Left ventricle myocardium inferior (tissue), 1 donor: Measurements from ENCODE around the gene METTL27. TPM values are rescaled to one million over a fixed set of nuclear protein-coding genes. Genes with fewer than 3 reads are reported as not detected.

Experiments used
- DNase-seq: peaks from one replicate; pipeline ENCODE4 v3.0.0-alpha.2; 2020
- H3K27ac ChIP-seq: fragments of 200-600 bp; replicated peaks from 2 replicates; pipeline ENCODE4 v1.8.0; 2021
- H3K27me3 ChIP-seq: fragments of 200-600 bp; 2 replicates; pipeline ENCODE4 v1.8.0; 2021; ENCODE audit warnings: low read depth
- H3K36me3 ChIP-seq: fragments of 200-600 bp; 2 replicates; pipeline ENCODE4 v1.8.0; 2021
- H3K4me1 ChIP-seq: fragments of 200-600 bp; 2 replicates; pipeline ENCODE4 v1.8.0; 2021
- H3K4me3 ChIP-seq: fragments of 200-600 bp; 2 replicates; pipeline ENCODE4 v1.8.0; 2021; ENCODE audit warnings: mild to moderate bottlenecking, moderate library complexity
- H3K9me3 ChIP-seq: fragments of 200-600 bp; replicated peaks from 2 replicates; pipeline ENCODE4 v1.8.0; 2021
- CTCF ChIP-seq: fragments of 200-600 bp; IDR thresholded peaks from 2 replicates; pipeline ENCODE4 v1.8.0; 2021; ENCODE audit warnings: antibody characterized with exemption, mild to moderate bottlenecking, borderline replicate concordance
- intact Hi-C: fragments of 100-400 bp; cut with micrococcal nuclease; formaldehyde crosslinking; loops from one replicate; pipeline ENCODE4 v1.11.0; 2022
- long read RNA-seq: library from polyadenylated mRNA; unstranded; transcript quantifications from one replicate; pipeline ENCODE4 v2.0.0, GENCODE V29; 2021
- total RNA-seq: library from RNA; stranded (reverse); fragmentation: NEBNext Ultra II Directional; extraction: Animal tissue kit (Norgen Biotek cat#: 25700); gene quantifications from one replicate; pipeline ENCODE4 v1.2.1, GENCODE V29; 2021
- donor health status: DM: no; HTN: yes; CAD: no; lungs with severe emphysema.

Gene METTL27
- total RNA-seq, result 0.44 TPM
- long read RNA-seq, result 0 reads

GRCh38 chr7:73842067-73842976 is at the start of gene METTL27:
METTL27 (minus strand) TSS chr7:73842516; CDS start chr7:73842140, 376 bp downstream.
- H3K9me3 ChIP-seq, result no peaks in the 10 kb centered on the region
- no peaks in the 10 kb centered on the region for H3K27me3 ChIP-seq
- intact Hi-C loops, result no loop called here
- DNase-seq, result peak; percentile 93
- TF ChIP-seq CTCF, result no peak
- peak within 1 kb of the TSS; percentile 50 for H3K27ac ChIP-seq
- H3K36me3 ChIP-seq, result no peaks in the 10 kb centered on the region
- peaks cover 12% of the 10 kb centered on the region for H3K4me1 ChIP-seq
- H3K4me3 ChIP-seq, result peak within 1 kb of the TSS; percentile 73

GRCh38 chr7:73891178-73891885 is 49.0 kb upstream of the METTL27 start:
- no peak for DNase-seq
- no peak for TF ChIP-seq CTCF
- Histone ChIP-seq H3K4me3 (no peak overlapping the region), H3K27me3 (peaks cover 25% of the 10 kb centered on the region), H3K4me1 (peaks cover 40% of the 10 kb centered on the region), H3K9me3 (peaks cover 13% of the 10 kb centered on the region), H3K36me3 (no peaks in the 10 kb centered on the region), H3K27ac (peak overlapping the region; percentile 64)
- intact Hi-C loops, result no loop called here

GRCh38 chr7:73890555-73891147 is 48.3 kb upstream of the METTL27 start:
- no peak for DNase-seq

GRCh38 chr7:73888959-73889358 is 46.6 kb upstream of the METTL27 start:
- no peak for DNase-seq
- no peak for TF ChIP-seq CTCF
- no peaks in the 10 kb centered on the region for H3K36me3 ChIP-seq
- no peaks in the 10 kb centered on the region for H3K9me3 ChIP-seq
- intact Hi-C loops, result no loop called here
- H3K4me1 ChIP-seq, result peaks cover 40% of the 10 kb centered on the region
- peaks cover 32% of the 10 kb centered on the region for H3K27me3 ChIP-seq
- no peak overlapping the region for H3K27ac ChIP-seq
- H3K4me3 ChIP-seq, result no peak overlapping the region

More at GRCh38 chr7:73890555-73891147, 48.3 kb upstream of the METTL27 start:
- H3K4me1 ChIP-seq, result peaks cover 47% of the 10 kb centered on the region
- peak overlapping the region; percentile 64 for H3K27ac ChIP-seq
- peaks cover 27% of the 10 kb centered on the region for H3K27me3 ChIP-seq
- intact Hi-C loops, result no loop called here
- H3K36me3 ChIP-seq, result no peaks in the 10 kb centered on the region
- H3K4me3 ChIP-seq, result no peak overlapping the region
- TF ChIP-seq CTCF, result no peak
- H3K9me3 ChIP-seq, result peaks cover 6% of the 10 kb centered on the region

GRCh38 chr7:73887762-73888161 is 45.4 kb upstream of the METTL27 start:
- Histone ChIP-seq H3K4me3 (no peak overlapping the region), H3K36me3 (no peaks in the 10 kb centered on the region), H3K27me3 (peaks cover 38% of the 10 kb centered on the region), H3K9me3 (no peaks in the 10 kb centered on the region), H3K27ac (no peak overlapping the region), H3K4me1 (peaks cover 28% of the 10 kb centered on the region)
- no peak for DNase-seq
- intact Hi-C loops, result no loop called here
- no peak for TF ChIP-seq CTCF
